ENCODE measurements around the gene GJB1.

GRCh38 chrX:71212536-71212935 is 10.5 kb upstream of the GJB1 start:
- TF ChIP-seq CTCF (IDR thresholded peaks at IDR 0.05): no peak
- TF ChIP-seq POLR2A (IDR thresholded peaks at IDR 0.05): no peak
